Smooth muscle cell (in vitro differentiated cells): ENCODE data around the gene POLE3. TPM values are rescaled to one million over a fixed set of nuclear protein-coding genes. Genes with fewer than 3 reads are reported as not detected.

Experiments
- DNase-seq: peaks from one replicate; lab custom pipeline; 2025; ENCODE audit not compliant: unreplicated experiment; lab: John Stamatoyannopoulos, UW
- H2AFZ ChIP-seq: fragments of 200-600 bp; sonication (generic); 2 replicates; pipeline ENCODE4 v1.6.0; 2016; ENCODE audit warnings: antibody characterized with exemption, low read depth, mild to moderate bottlenecking
- H3F3A ChIP-seq: fragments of 200-600 bp; sonication (generic); 2 replicates; pipeline ENCODE4 v1.6.0; 2017; ENCODE audit warnings: antibody characterized with exemption, low read depth
- H3K27ac ChIP-seq: fragments of 200-600 bp; sonication (generic); 2 replicates; pipeline ENCODE4 v1.5.1; 2016; ENCODE audit warnings: low read depth, mild to moderate bottlenecking
- H3K27me3 ChIP-seq: fragments of 200-600 bp; sonication (generic); 2 replicates; pipeline ENCODE4 v1.6.1; 2016; ENCODE audit warnings: low read depth, mild to moderate bottlenecking
- H3K36me3 ChIP-seq: fragments of 200-600 bp; sonication (generic); 2 replicates; pipeline ENCODE4 v1.5.1; 2016; ENCODE audit warnings: low read depth
- H3K4me1 ChIP-seq: fragments of 200-600 bp; sonication (generic); 2 replicates; pipeline ENCODE4 v1.5.1; 2016; ENCODE audit warnings: low read depth
- H3K4me2 ChIP-seq: fragments of 200-600 bp; sonication (generic); 2 replicates; pipeline ENCODE4 v1.6.0; 2016; ENCODE audit warnings: mild to moderate bottlenecking
- H3K4me3 ChIP-seq: fragments of 200-600 bp; sonication (generic); 2 replicates; pipeline ENCODE4 v1.5.1; 2016; ENCODE audit warnings: mild to moderate bottlenecking
- H3K79me2 ChIP-seq: fragments of 200-600 bp; sonication (generic); 2 replicates; pipeline ENCODE4 v1.6.0; 2016; ENCODE audit warnings: low read depth, mild to moderate bottlenecking
- H3K9ac ChIP-seq: fragments of 200-600 bp; sonication (generic); 2 replicates; pipeline ENCODE4 v1.6.0; 2016; ENCODE audit warnings: low read depth
- H3K9me3 ChIP-seq: fragments of 200-600 bp; sonication (generic); replicated peaks from 2 replicates; pipeline ENCODE4 v1.5.1; 2016; ENCODE audit warnings: low read depth
- H4K20me1 ChIP-seq: fragments of 200-600 bp; sonication (generic); 2 replicates; pipeline ENCODE4 v1.6.0; 2016; ENCODE audit warnings: low read depth
- CTCF ChIP-seq: fragments of 200-600 bp; sonication (generic); IDR thresholded peaks from 2 replicates; pipeline ENCODE4 v1.5.1; 2017; ENCODE audit warnings: borderline replicate concordance, mild to moderate bottlenecking, antibody characterized with exemption; ENCODE audit not compliant: insufficient read depth, poor library complexity, severe bottlenecking
- WGBS: methylation state at CpG from one replicate; pipeline ENCODE4 v1.1.7; 2016; ENCODE audit warnings: low lambda C conversion rate; 5-methylcytosine and 5-hydroxymethylcytosine counted together
- polyA plus RNA-seq: library from polyadenylated mRNA; unstranded; fragments of >200 nt; fragmentation: Nextera tagmentation; extraction: Ambion mirVana; gene quantifications from 2 replicates; pipeline ENCODE4 v1.2.1, GENCODE V29; 2016
- total RNA-seq: library from RNA; depleted of rRNA; stranded (reverse); fragments of >200 nt; gene quantifications from 2 replicates; pipeline ENCODE4 v1.2.3, GENCODE V29; 2014

The POLE3 gene
- total and polyA plus RNA-seq, 2 experiments from 2014 or later = 35.3 to 40.8 TPM

- Histone ChIP-seq H3K79me2 (no peaks in the 10 kb centered on the region), H3K9ac (no peak overlapping the region), H3K4me2 (no peak overlapping the region), H3F3A (no peaks in the 10 kb centered on the region), H3K9me3 (no peaks in the 10 kb centered on the region), H3K36me3 (no peaks in the 10 kb centered on the region), H3K4me1 (no peaks in the 10 kb centered on the region), H2AFZ (no peak overlapping the region), H3K27me3 (no peaks in the 10 kb centered on the region), H3K27ac (no peak overlapping the region), H3K4me3 (no peak overlapping the region), H4K20me1 (no peaks in the 10 kb centered on the region)
- DNase-seq = no peak
- no peak for TF ChIP-seq CTCF
- WGBS = 68% methylated on average over 7 of the region's 7 CpGs
Observed at GRCh38 chr9:113361304-113362018, 49.0 kb downstream of the POLE3 start.

GRCh38 chr9:113360242-113360842 lies 50.1 kb downstream of the POLE3 start:
- H3K36me3 ChIP-seq = no peaks in the 10 kb centered on the region
- no peaks in the 10 kb centered on the region for H3F3A ChIP-seq
- H3K9me3 ChIP-seq = no peaks in the 10 kb centered on the region
- no peak for DNase-seq
- H3K27ac ChIP-seq = no peak overlapping the region
- no peak overlapping the region for H3K4me3 ChIP-seq
- H3K9ac ChIP-seq = no peak overlapping the region
- H4K20me1 ChIP-seq = no peaks in the 10 kb centered on the region
- H3K4me1 ChIP-seq = no peaks in the 10 kb centered on the region
- H3K27me3 ChIP-seq = no peaks in the 10 kb centered on the region
- H3K4me2 ChIP-seq = no peak overlapping the region
- TF ChIP-seq CTCF = no peak
- H3K79me2 ChIP-seq = no peaks in the 10 kb centered on the region
- H2AFZ ChIP-seq = no peak overlapping the region
- WGBS = 90% methylated on average over 15 of the region's 15 CpGs

- WGBS = 100% methylated on average over 1 of the region's 1 CpG
Observed at GRCh38 chr9:113359385-113359784, 51.1 kb downstream of the POLE3 start.

More at GRCh38 chr9:113359385-113359784, 51.1 kb downstream of the POLE3 start:
- Histone ChIP-seq H3K9me3 (no peaks in the 10 kb centered on the region), H3K27me3 (no peaks in the 10 kb centered on the region), H2AFZ (no peak overlapping the region), H3K4me3 (no peak overlapping the region), H3K36me3 (no peaks in the 10 kb centered on the region), H3K9ac (no peak overlapping the region), H3F3A (no peaks in the 10 kb centered on the region), H4K20me1 (no peaks in the 10 kb centered on the region), H3K4me1 (no peaks in the 10 kb centered on the region), H3K4me2 (no peak overlapping the region), H3K27ac (no peak overlapping the region), H3K79me2 (no peaks in the 10 kb centered on the region)
- no peak for TF ChIP-seq CTCF
- no peak for DNase-seq

Other genes with a start within 250 kb of the POLE3 start
- gene FKBP15, start 189.4 kb downstream of the POLE3 start, total RNA-seq = 22.6 and 27.9 TPM in 2 replicates
- 12.3 and 13.0 TPM in 2 replicates for gene FKBP15, start 189.4 kb downstream of the POLE3 start, polyA plus RNA-seq
- 34.7 and 39.1 TPM in 2 replicates for gene SLC31A1, start 189.1 kb downstream of the POLE3 start, total RNA-seq
- gene SLC31A1, start 189.1 kb downstream of the POLE3 start, polyA plus RNA-seq = 28.1 and 35.8 TPM in 2 replicates
- 44.8 and 49.3 TPM in 2 replicates for gene CDC26, start 135.1 kb downstream of the POLE3 start, total RNA-seq
- gene CDC26, start 135.1 kb downstream of the POLE3 start, polyA plus RNA-seq = 59.8 and 61.8 TPM in 2 replicates
- gene PRPF4, start 135.0 kb downstream of the POLE3 start, total RNA-seq = 18.5 and 22.9 TPM in 2 replicates
- gene PRPF4, start 135.0 kb downstream of the POLE3 start, polyA plus RNA-seq = 21.0 and 22.2 TPM in 2 replicates
- 0.09 and 2.3 TPM in 2 replicates for gene RNF183, start 107.3 kb downstream of the POLE3 start, total RNA-seq
- 0.66 TPM in 1 of 2 replicates, not detected in the other for gene RNF183, start 107.3 kb downstream of the POLE3 start, polyA plus RNA-seq
- gene WDR31, start 70.4 kb downstream of the POLE3 start, total RNA-seq = 2.2 and 2.7 TPM in 2 replicates
- gene WDR31, start 70.4 kb downstream of the POLE3 start, polyA plus RNA-seq = 1.2 and 1.6 TPM in 2 replicates
- 0.36 and 0.67 TPM in 2 replicates for gene BSPRY, start 61.1 kb downstream of the POLE3 start, total RNA-seq
- 0.27 and 2.3 TPM in 2 replicates for gene BSPRY, start 61.1 kb downstream of the POLE3 start, polyA plus RNA-seq
- gene HDHD3, start 33.7 kb downstream of the POLE3 start, total RNA-seq = 2.9 and 6.7 TPM in 2 replicates
- 12.5 and 18.9 TPM in 2 replicates for gene HDHD3, start 33.7 kb downstream of the POLE3 start, polyA plus RNA-seq
- gene ALAD, start 9.4 kb downstream of the POLE3 start, total RNA-seq = 6.2 and 7.1 TPM in 2 replicates
- gene ALAD, start 9.4 kb downstream of the POLE3 start, polyA plus RNA-seq = 15.4 and 22.4 TPM in 2 replicates
- gene C9orf43, start 72 bp upstream of the POLE3 start, total RNA-seq = 2.0 TPM in 1 of 2 replicates, not detected in the other
- gene C9orf43, start 72 bp upstream of the POLE3 start, polyA plus RNA-seq = not detected in 2 replicates
- gene RGS3, start 53.1 kb upstream of the POLE3 start, total RNA-seq = 43.8 and 58.4 TPM in 2 replicates
- 94.5 and 108 TPM in 2 replicates for gene RGS3, start 53.1 kb upstream of the POLE3 start, polyA plus RNA-seq